CD4-positive, alpha-beta T cell (primary cell): ENCODE results near the gene SHROOM2. TPM values are rescaled to one million over a fixed set of nuclear protein-coding genes. Genes with fewer than 3 reads are reported as not detected.

Source experiments
- ATAC-seq: fragments of 200-7000 bp; cut with Tn5 transposase; one replicate; pipeline ENCODE4 v1.10.0; 2022; ENCODE audit warnings: mild to moderate bottlenecking; ENCODE audit not compliant: poor library complexity
- CTCF ChIA-PET: fragments of 350-600 bp; sonication (Branson Sonifier 250); formaldehyde crosslinking; loops from one replicate; lab custom pipeline; 2021; ENCODE audit warnings: antibody characterized with exemption, inconsistent platforms; lab: Charles Lee
- POLR2A ChIA-PET: fragments of 350-600 bp; sonication (Branson Sonifier 250); formaldehyde crosslinking; loops from one replicate; lab custom pipeline; 2021; ENCODE audit warnings: antibody characterized with exemption, inconsistent platforms; lab: Charles Lee
- DNase-seq, 14 experiments: peaks; one replicate each; pipeline ENCODE4 v3.0.0-alpha.2; 2013 to 2020; ENCODE audit warnings: mixed read lengths in 2 of 14
- H3K27ac ChIP-seq, 2 donors: one replicate each; pipeline versions ENCODE4 v1.5.1 to v1.7.0; 2013; ENCODE audit warnings: low read length in 2 of 2, low read depth in 1 of 2, mild to moderate bottlenecking in 1 of 2
- H3K27me3 ChIP-seq, 2 experiments: 1 replicate in 1 of 2; 2 replicates in 1 of 2; pipeline versions ENCODE4 v1.6.1 to v1.7.0; 2013; ENCODE audit warnings: low read length in 2 of 2, control low read depth in 1 of 2, mild to moderate bottlenecking in 1 of 2, moderate library complexity in 1 of 2; ENCODE audit not compliant: insufficient read depth in 2 of 2, control insufficient read depth in 1 of 2
- H3K36me3 ChIP-seq: one replicate; pipeline ENCODE4 v1.6.1; 2013; ENCODE audit warnings: low read length, control low read depth; ENCODE audit not compliant: insufficient read depth
- H3K4me1 ChIP-seq: one replicate; pipeline ENCODE4 v1.6.1; 2013; ENCODE audit warnings: low read length, control low read depth; ENCODE audit not compliant: insufficient read depth
- H3K4me3 ChIP-seq: one replicate; pipeline ENCODE4 v1.5.1; 2013; ENCODE audit warnings: mild to moderate bottlenecking, low read length, moderate library complexity
- H3K9me3 ChIP-seq, 2 experiments: 1 replicate in 1 of 2; 2 replicates in 1 of 2; pipeline versions ENCODE4 v1.6.1 to v1.7.0; 2013; ENCODE audit warnings: low read length in 2 of 2, mild to moderate bottlenecking in 2 of 2, control low read depth in 1 of 2, moderate library complexity in 1 of 2; ENCODE audit not compliant: control insufficient read depth in 1 of 2, insufficient read depth in 1 of 2
- H3K27ac Mint-ChIP-seq: one replicate; pipeline ENCODE4 v1.8.0; 2020; ENCODE audit warnings: mixed read lengths
- H3K27me3 Mint-ChIP-seq: one replicate; pipeline ENCODE4 v1.8.0; 2021; ENCODE audit warnings: mixed read lengths
- H3K36me3 Mint-ChIP-seq: one replicate; pipeline ENCODE4 v1.8.0; 2021; ENCODE audit warnings: low read depth, mixed read lengths
- H3K4me1 Mint-ChIP-seq: one replicate; pipeline ENCODE4 v1.8.0; 2021; ENCODE audit warnings: low read depth, mixed read lengths
- H3K4me3 Mint-ChIP-seq: one replicate; pipeline ENCODE4 v1.8.0; 2020; ENCODE audit warnings: mild to moderate bottlenecking, mixed read lengths
- H3K9me3 Mint-ChIP-seq: one replicate; pipeline ENCODE4 v1.8.0; 2020; ENCODE audit warnings: mixed read lengths
- intact Hi-C, 2 experiments: fragments of 100-400 bp; cut with DNase I in 1 of 2; cut with micrococcal nuclease in 1 of 2; formaldehyde crosslinking; loops; one replicate each; pipeline versions ENCODE4 v1.15.1 to v1.9.0; 2023 to 2025; cut with DNase I, micrococcal nuclease
- total RNA-seq, 174 experiments: library from RNA in 2 of 174; stranded (reverse) in 2 of 174; gene quantifications; one replicate each; pipeline ENCODE4 v1.2.3 and lab custom pipeline; 2021 to 2026
- TF ChIP-seq, protein P1 (sequence below): fragments of 200-600 bp; IDR thresholded peaks from one replicate; pipeline ENCODE4 v1.8.0; 2022; ENCODE audit warnings: antibody characterized with exemption, mild to moderate bottlenecking

SHROOM2 gene
- total RNA-seq, 2 experiments from 2014 or later, result not detected

DNA sequence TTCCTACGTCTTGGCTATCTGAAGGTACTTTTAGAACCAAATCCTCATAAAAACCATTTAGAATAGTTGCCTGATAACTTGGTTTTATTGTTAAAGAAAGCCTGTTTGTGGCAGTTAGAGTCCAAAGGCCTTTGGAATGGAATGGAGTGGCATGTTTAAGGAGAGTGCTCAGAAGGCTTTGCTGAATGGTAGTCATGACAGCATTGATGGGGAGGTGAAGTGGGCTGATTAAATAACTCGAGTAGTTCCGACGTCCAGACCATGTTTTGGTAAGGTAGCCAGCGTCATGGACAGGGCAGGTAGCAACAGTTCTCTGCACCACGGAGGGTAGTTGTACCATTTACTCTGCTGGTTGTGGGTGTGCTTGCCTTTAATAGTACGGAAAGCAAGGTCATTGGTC lies 94.6 kb downstream of the SHROOM2 start:
- TF ChIP-seq, protein P1, sequence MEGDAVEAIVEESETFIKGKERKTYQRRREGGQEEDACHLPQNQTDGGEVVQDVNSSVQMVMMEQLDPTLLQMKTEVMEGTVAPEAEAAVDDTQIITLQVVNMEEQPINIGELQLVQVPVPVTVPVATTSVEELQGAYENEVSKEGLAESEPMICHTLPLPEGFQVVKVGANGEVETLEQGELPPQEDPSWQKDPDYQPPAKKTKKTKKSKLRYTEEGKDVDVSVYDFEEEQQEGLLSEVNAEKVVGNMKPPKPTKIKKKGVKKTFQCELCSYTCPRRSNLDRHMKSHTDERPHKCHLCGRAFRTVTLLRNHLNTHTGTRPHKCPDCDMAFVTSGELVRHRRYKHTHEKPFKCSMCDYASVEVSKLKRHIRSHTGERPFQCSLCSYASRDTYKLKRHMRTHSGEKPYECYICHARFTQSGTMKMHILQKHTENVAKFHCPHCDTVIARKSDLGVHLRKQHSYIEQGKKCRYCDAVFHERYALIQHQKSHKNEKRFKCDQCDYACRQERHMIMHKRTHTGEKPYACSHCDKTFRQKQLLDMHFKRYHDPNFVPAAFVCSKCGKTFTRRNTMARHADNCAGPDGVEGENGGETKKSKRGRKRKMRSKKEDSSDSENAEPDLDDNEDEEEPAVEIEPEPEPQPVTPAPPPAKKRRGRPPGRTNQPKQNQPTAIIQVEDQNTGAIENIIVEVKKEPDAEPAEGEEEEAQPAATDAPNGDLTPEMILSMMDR, result no peak
- ChIA-PET POLR2A (no interaction called here), CTCF (no interaction called here)
- Histone ChIP-seq H3K9me3 (no peaks in the 10 kb centered on the region), H3K27ac (no peak overlapping the region), H3K4me1 (peaks cover 3% of the 10 kb centered on the region), H3K4me3 (no peak overlapping the region), H3K27me3 (no peaks in the 10 kb centered on the region), H3K36me3 (no peaks in the 10 kb centered on the region)
- H3K9me3 Mint-ChIP-seq, result no peaks in the 10 kb centered on the region
- H3K4me3 Mint-ChIP-seq, result no peak overlapping the region
- ATAC-seq, result no peak
- intact Hi-C loops, result no loop called here
- no peaks in the 10 kb centered on the region for H3K36me3 Mint-ChIP-seq
- DNase-seq, result no peak
- no peak overlapping the region for H3K27ac Mint-ChIP-seq
- H3K4me1 Mint-ChIP-seq, result peaks cover 16% of the 10 kb centered on the region
- peaks cover 6% of the 10 kb centered on the region for H3K27me3 Mint-ChIP-seq

DNA sequence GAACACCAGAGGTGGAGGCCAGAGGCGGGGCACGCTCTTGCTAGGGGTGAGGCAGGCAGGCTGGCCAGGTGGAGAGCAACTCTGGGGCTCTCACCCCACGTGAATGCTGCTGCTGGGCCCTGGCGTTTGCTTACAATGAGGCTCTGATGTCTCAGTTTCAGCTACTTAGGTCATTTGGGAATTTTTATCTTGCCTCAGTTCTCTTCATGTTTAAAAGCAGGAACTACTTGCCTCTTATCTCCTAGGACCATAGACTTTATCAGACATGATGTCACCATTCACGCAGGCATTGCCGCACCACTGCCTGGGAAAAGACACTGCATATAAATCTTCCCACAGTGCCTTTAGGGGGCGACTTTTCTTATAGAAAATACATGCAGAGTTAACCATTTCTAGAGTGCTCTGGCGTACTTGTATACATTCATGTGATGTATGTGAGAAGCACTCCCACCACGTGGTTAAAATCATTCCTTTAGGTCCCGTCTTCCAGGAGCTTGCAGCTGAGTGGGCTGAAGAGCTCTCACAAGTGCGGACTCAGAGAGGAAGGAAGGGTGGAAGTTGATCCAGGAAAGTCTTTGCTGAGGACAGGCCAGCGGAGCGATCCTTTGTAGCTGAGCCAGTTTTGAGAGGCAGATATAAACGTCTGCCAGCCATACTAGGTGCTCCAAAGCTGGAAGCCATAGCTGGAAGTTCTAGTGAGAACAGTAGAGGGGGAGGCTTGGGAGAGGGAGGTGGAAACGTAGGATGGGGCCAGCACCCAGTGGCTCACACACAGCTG lies 96.6 kb downstream of the SHROOM2 start:
- H3K36me3 ChIP-seq, result no peaks in the 10 kb centered on the region
- ChIA-PET CTCF (no interaction called here), POLR2A (no interaction called here)
- DNase-seq, result no peak
- H3K4me3 ChIP-seq, result no peak overlapping the region
- peaks cover 6% of the 10 kb centered on the region for H3K4me1 Mint-ChIP-seq
- intact Hi-C loops, result no loop called here
- H3K4me3 Mint-ChIP-seq, result no peak overlapping the region
- no peak for ATAC-seq
- TF ChIP-seq, protein P1, result no peak
- H3K27ac Mint-ChIP-seq, result no peak overlapping the region
- no peaks in the 10 kb centered on the region for H3K36me3 Mint-ChIP-seq
- no peaks in the 10 kb centered on the region for H3K27me3 ChIP-seq
- H3K27ac ChIP-seq, result no peak overlapping the region
- H3K9me3 Mint-ChIP-seq, result no peaks in the 10 kb centered on the region
- H3K27me3 Mint-ChIP-seq, result peaks cover 6% of the 10 kb centered on the region
- H3K4me1 ChIP-seq, result peaks cover 3% of the 10 kb centered on the region
- no peaks in the 10 kb centered on the region for H3K9me3 ChIP-seq

DNA sequence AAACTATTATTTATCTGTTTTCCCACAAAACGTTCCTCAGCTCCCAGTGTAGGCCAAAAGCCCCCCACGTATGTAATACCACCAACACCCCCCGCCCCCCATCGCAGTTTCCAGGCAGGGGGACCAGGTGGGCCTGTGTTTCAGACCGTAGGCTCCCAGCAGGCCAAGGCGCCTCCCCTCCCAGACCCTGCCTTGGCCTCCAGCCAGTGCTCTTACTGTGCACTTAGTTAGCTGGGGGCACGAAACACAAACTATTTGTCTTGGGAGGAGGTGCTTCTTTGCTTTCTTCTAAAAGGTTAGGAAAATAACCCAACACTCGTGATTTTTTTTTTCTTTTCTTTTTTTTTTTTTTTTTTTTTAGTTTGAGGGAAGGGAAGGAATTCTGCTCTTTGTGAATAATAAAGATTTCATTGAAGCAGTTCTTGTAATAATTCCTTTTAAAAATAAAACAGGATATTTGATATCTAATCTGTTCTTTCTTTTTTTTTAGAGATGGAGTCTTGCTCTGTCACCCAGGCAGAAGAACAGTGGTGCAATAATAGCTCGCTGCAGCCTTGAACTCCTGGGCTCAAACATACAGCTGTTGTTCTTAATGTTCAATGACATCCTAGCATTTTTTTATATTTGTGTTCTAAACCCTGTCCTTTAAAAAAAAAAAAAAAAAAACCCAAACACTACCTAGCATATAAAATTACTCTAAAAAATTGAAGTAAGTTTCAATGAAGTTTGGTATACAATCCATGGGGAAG lies 98.0 kb downstream of the SHROOM2 start:
- no peak overlapping the region for H3K4me3 Mint-ChIP-seq
- H3K36me3 ChIP-seq, result no peaks in the 10 kb centered on the region
- DNase-seq (no peak), ATAC-seq (no peak)
- no peak overlapping the region for H3K27ac Mint-ChIP-seq
- H3K9me3 Mint-ChIP-seq, result no peaks in the 10 kb centered on the region
- H3K27ac ChIP-seq, result no peak overlapping the region
- H3K4me1 ChIP-seq, result peaks cover 3% of the 10 kb centered on the region
- POLR2A ChIA-PET, result no interaction called here
- peaks cover 6% of the 10 kb centered on the region for H3K4me1 Mint-ChIP-seq
- H3K9me3 ChIP-seq, result no peaks in the 10 kb centered on the region
- H3K4me3 ChIP-seq, result no peak overlapping the region
- H3K36me3 Mint-ChIP-seq, result no peaks in the 10 kb centered on the region
- TF ChIP-seq, protein P1, result no peak
- CTCF ChIA-PET, result interaction anchor here (0.7 kb wide), 1 partner anchor 1491 kb away, joined by 4 read pairs; no protein-coding TSS in a partner anchor
- no peaks in the 10 kb centered on the region for H3K27me3 ChIP-seq
- intact Hi-C loops, result no loop called here
- peaks cover 6% of the 10 kb centered on the region for H3K27me3 Mint-ChIP-seq
